NOMO-1 treated with dmso at 0.1 percent for 144 hours (cell line): ENCODE results near the gene MAGEA9B.
"Not testable (repeated sequence)": the region's sequence is repeated elsewhere in the genome, so short reads cannot be mapped to it uniquely, and the experiment has no call there.

Experiments used
- DNase-seq: peaks from one replicate; lab custom pipeline; 2025; ENCODE audit not compliant: unreplicated experiment; lab: John Stamatoyannopoulos, UW

Gene MAGEA9B, protein sequence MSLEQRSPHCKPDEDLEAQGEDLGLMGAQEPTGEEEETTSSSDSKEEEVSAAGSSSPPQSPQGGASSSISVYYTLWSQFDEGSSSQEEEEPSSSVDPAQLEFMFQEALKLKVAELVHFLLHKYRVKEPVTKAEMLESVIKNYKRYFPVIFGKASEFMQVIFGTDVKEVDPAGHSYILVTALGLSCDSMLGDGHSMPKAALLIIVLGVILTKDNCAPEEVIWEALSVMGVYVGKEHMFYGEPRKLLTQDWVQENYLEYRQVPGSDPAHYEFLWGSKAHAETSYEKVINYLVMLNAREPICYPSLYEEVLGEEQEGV

DNA sequence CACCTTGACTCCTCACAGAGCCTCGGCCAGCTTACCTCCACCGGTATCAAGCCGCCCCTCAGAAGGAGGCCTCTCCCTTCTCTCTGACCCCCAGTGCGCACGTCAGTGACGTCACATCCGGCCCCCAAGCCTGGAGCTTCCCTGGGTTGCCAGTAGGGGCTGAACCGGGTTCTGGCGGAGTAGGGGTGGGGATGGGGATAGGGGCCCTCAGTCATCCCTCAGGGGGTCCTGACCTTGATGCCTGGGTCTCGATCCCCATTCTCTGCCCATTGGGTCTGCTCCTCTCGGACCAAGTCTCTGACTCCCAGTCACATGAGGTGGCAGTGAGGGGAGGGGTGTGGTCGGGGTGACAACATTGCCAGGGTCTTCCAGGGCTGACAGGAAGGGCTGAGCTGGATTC lies at the start of gene MAGEA9B:
Gene MAGEA9B, minus strand, starts transcription at position 101 of the 400 bp plus-strand sequence. CDS start 4,280 bp downstream, outside the sequence.
- DNase-seq: not testable (repeated sequence)

DNA sequence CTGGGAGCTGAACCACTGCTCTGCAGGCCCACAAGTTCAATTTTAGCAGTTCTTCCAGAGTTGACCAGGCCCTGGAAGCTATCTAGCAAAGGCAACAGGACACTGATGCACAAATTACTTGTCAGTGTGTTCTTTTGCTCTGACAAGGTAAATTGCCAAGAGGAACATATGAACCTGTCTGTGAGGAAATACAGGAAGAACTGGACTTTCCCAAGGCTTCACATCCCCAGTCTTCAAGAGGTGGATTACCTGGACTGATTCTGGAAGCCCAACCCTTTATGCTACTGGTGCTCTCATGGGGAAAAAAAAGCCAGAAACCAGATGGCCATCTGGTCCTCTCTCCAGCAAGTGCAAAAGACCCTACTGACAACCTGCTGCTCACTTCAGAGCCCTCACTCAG lies 46.3 kb upstream of the MAGEA9B start:
- no peak for DNase-seq

DNA sequence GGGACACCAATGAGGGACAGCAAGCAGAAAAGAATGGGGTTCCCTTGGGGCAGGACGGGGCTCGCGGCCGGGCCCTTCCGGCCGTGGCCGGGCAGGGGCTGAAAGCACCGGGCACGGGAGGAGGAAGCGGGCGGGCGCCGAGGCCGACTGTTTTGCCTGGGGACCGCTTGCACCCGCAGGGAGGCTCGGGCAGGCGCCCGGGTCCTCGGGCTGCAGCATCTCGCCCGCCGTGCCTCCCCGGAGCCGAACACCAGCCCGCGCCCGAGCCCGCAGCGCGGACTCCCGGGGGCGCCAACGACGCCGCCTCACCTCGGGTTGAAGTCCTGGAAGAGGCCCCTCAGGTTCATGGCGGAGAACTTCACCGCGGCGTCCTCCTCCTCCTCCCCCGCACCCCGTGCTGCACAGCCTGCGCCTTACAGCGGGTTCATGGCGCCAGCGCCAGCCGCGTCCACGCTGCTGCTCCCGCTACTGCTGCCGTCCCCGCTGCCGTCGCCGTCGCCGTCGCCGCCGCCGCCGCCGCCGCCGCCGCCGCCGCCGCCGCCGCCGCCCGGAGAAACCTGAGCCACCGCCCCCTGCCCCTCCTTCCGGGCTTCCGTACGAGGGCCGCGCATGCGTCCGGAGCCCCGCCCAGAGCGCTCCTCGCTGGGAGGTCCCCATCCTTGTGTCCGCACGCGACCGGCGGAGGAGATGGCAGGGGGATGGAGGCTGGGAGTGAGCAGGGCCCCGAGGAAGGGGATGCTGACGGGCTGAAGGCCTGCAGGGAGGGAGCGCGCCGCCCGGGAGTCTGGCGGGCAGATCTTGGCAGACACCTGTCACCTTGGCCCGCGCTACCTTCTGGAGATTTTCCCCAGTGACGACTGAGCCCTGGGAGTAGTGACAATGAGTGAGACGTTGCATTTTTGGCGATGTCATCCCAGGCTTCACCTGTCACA lies 44.2 kb upstream of the MAGEA9B start, which contains the start of gene TMEM185A:
Gene TMEM185A, minus strand, starts transcription at position 559 of the 932 bp plus-strand sequence. Its CDS starts 212 bp downstream, at position 347.
- DNase-seq: peak; percentile 6

DNA sequence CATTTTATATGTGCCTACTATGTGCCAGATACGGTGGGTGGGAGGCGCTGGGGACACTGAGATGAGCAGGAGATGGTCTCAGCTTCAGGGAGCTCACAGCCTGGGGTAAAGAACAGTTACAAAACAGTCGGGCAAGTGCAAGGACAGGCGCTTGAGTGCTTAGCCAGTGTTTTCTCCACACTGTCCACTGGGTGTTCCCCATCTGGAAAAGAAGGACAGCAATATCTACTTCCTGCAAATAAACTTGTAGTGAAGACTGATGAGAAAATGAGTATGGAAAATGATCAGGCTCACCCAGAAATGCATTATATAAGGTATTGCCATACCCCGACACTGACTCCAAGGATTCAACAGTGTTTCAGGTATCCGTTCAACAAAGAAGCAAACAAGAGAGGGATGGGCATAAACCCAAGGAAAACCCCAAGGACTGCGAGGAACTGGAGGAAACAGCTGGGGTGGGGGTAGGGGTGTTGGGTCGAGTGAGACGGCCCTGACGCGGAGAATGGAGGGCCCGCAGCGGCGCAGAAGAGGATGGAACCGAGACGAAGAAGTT lies 43.5 kb upstream of the MAGEA9B start:
- no peak for DNase-seq

DNA sequence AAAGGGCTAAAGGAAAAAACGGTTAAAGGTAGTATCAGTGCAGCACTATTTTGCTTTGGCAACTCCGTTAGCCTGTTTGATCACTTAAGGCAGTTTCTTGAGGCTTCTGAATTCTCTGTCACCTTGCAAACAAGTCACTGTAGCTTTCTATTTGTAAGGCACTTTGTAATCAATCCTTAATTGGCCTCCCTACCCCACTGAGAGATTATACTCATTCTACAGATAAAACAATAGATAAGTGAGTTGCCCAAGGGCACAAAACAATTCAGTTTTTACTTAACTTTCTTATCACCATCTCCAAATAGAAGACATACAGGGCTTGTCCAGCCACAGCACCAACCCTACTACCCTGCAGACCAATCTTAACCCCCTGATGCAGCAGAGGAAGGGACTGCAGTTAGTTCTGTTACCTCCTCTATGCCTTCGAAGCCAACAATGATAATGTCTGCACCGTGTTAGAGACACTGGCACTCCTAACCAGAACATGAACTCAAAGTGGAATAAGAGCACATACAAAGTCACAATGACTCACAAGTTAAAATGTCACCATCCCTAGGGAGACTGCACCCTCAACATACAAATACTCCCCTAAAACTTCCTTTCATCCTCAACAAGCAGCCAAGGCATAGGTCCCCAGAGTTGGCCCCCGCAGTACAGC lies 42.6 kb upstream of the MAGEA9B start:
- no peak for DNase-seq

DNA sequence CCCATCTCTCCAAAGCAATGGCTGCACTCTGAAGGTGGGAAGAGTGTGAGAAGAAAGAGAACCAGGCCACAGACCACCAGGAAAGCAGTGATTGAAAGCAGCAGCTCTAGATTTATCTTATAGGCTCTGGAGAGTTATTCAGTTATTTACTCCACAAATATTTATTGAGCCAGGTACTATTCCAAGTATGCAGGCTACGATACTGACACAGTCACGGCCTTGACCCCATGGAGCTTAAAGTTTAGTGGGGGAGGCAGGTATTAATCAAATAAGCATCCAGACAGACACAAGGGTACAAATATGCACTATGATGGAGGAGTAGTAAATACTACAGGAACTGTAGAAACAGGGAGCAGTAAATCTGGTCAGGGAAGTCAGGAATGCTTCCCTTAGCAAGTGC lies 41.5 kb upstream of the MAGEA9B start:
- DNase-seq: no peak

DNA sequence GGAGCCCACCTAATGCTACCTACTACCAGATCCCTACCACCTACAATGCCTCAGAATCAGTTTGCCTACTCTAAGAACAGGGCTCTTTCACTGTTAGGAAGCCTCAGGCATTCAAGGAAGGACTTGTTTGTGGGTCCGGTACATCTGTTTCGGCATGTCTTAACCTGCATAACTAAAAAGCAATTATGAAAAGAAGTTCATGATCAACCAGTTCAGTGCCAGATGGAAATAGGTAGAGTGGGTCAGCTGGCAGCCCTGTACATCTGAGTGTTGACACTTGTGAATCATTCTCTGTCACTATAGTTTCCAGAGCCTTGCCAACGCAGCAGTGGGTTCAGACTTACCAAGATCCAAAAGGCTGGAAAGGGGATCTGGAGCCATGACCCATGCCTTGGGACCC lies 41.0 kb upstream of the MAGEA9B start:
- DNase-seq: no peak

DNA sequence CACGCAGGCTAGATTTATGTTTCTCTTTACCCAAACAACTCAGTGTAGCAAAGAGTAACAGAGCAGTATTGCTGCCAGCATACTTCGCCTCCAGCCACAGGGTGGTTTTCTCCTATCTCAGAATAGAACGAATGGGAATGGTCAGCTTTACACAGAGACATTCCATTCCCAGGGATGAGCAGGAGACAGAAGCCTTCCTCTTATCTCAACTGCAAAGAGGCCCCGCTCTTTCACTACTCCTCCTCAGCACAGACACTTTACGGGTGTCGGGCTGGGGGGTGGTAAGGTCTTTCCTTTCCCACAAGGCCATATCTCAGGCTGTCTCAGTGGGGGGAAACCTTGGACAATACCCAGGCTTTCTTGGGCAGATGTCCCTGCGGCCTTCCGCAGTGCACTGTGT lies 39.6 kb upstream of the MAGEA9B start:
- not testable (repeated sequence) for DNase-seq

DNA sequence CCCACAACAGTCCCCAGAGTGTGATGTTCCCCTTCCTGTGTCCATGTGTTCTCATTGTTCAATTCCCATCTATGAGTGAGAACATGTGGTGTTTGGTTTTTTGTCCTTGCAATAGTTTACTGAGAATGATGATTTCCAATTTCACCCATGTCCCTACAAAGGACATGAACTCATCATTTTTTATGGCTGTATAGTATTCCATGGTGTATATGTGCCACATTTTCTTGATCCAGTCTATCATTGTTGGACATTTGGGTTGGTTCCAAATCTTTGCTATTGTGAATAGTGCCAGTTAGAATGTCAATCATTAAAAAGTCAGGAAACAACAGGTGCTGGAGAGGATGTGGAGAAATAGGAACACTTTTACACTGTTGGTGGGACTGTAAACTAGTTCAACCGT lies 32.4 kb upstream of the MAGEA9B start:
- DNase-seq: not testable (repeated sequence)

DNA sequence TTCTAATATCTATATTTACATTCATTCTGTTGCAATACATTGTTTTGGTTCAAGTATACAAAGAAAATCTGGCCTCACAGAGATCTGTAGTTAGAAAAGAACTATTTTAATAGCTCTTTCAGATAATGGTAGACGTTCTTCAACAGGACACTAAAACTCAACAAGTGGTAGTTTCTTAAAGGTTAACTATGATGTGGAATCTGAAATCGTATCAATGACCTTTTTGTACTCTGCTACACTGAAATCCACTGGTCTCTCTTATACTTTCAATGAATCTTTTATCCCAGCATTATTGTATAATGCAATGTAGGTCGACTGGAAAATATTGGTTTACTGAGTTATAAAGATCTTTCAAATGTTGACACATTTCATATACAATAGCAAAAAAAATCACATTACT lies 31.6 kb upstream of the MAGEA9B start:
- DNase-seq: no peak

DNA sequence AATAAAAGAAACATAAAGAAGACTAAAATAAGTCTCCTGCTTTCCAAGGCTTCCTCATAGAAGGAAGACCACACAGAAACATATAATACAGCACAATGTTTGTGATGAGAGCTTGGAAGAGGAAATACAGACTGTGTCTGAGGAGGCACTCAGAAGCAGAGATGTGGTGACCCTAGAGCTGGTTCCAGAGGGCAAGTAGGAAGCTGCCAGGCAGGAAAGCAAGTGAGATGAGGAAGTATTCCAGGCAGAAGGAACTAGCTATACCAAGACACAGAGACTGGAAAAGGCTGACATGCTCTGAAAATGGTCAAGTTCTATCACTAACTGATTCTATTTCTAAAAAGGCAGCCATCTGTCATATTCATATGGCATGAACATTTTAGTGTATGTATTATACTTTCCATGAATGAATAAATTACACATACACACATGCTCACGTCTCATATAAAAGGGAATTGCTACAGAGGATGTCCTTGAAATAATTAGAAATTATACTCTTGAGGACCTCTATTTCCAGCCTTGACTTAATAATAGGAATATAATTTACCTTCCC lies 24.4 kb upstream of the MAGEA9B start:
- DNase-seq: no peak

DNA sequence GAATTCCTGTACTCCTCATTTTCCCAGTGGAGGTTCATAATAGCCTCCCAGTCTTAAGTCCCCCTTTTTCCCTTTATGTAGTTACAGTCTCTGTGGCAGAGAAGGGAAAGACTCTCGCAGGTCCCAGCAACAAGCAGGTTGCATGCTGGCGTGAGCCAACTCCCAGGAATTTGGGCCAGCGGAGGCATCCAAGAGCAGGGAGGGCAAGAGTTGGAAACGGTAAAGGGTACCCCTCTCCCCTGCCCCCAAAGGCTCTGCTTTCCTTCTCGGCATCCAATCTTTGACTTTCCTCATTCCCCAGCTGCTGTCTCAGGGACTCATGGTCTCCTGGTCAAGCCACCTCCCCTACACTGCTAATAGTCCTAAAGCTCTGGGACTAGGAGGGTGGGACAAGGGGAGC lies 23.3 kb upstream of the MAGEA9B start:
- no peak for DNase-seq

DNA sequence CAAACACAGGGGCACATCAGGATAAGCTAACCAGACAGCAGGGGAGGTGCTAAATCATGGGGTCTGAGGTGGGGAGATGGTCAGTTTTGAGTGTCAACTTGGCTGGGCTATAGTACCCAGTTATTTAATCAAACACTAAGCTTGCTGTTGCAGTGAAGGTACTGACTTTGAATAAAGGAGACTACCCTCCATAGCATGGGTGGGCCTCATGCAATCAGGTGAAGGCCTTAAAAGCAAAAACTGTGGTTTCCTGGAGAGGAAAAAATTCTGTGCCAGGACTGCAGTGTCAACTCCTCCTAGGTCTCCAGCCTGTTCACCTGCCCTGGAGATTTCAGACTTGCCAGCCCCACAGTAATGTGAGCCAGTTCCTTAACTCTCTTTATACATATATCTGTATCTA lies 20.4 kb upstream of the MAGEA9B start:
- DNase-seq: no peak

DNA sequence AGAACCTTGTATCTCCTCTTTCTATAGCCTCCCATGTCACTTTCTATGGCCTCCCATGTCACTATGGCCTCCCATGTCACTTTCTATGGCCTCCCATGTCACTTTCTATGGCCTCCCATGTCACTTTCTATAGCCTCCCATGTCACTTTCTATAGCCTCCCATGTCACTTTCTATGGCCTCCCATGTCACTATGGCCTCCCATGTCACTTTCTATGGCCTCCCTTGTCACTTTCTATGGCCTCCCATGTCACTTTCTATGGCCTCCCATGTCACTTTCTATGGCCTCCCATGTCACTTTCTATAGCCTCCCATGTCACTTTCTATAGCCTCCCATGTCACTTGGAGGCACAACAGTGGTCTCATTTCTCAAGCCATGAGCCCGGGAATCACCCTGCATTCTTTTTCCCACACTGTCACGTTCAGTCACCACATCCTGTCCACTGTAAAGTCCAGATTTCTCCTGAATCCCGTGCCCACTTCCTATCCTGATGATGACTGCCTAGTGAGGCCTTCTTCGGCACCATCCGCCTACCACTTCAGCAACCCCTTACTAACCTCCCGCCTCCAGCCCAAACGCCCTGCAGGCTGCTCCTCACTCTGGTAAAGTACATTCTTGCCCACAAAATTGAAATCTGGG lies 18.1 kb upstream of the MAGEA9B start:
- DNase-seq: not testable (repeated sequence)

DNA sequence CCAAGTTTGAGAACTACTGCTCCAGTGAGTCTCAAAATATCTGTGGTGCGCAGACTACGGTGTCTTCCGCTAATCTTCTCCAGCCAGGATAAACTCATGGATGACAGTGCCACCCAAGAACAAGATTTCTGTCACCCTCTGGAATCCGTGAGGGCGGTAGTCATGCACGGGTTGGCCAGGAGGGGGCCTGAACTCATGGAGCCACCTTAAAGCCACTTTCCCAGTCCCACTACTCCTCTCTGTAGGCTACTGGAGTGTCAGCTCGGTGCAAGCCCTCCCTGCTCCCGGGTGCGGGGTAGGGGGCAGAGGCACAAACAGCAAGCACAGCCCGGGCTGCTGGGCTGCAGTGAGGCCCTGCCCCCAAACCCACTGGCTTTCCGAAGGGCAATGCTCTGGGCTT lies 11.3 kb upstream of the MAGEA9B start:
- not testable (repeated sequence) for DNase-seq

DNA sequence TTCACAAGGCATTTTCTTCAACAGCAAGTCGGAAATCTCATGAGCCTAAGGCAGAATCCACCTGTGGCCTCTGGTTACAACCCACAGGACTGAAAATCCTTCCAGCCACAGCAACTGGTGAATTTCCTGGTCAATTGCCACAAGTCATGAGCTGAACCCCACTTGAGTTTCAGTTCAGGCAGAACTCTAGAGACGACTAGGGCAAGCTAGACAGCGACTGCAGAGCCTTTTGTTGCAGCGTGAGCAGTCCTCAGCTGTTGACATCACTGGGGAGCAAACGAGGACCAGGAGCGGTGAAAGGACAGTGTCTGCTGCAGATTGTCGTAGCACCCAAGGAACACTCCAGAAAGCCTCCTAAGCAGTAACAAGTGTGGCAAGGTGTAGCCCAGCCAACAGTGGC lies 8.7 kb upstream of the MAGEA9B start:
- DNase-seq: not testable (repeated sequence)

DNA sequence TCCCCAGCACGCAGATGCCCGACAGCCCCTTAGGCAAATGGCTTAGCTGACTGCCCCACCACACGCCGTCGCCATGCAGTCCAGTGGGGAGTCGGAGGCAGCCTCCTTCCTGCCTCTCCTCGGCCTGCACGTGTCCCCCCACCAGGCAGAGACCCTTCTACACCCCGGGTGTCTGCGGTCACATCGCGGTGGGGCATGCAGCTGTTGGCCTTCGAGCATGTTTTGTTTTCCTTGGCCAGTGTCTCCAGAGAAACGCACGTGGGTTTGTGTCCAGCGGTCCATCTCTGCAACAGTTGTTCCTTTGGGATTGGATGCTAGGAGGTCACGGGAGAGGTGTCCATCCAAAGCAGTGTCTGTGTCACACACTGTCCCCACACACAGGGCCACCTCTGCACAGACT lies 8.0 kb upstream of the MAGEA9B start, which contains the start of gene HSFX2:
Gene HSFX2, minus strand, starts transcription at position 101 of the 400 bp plus-strand sequence. CDS start 614 bp downstream, outside the sequence.
- DNase-seq: not testable (repeated sequence)

DNA sequence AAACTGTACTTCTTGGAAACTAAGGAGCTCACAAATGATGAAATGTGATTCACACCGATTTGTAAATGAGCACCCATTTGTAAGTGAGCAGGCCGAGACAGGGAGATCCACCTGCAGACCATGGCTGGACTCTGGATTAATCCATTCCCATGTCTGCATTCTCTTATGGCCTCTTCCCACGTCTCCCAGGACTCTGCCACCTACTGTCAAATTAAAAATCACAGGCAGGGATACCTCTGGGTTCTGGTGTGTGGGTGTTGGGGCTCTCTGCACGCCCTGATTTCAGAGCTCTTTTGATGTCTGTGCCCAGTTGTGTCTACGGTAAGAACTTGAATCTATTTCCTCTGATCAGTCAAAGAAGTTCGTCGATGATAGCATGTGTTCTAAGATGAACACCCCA lies 3.7 kb upstream of the MAGEA9B start:
- not testable (repeated sequence) for DNase-seq

DNA sequence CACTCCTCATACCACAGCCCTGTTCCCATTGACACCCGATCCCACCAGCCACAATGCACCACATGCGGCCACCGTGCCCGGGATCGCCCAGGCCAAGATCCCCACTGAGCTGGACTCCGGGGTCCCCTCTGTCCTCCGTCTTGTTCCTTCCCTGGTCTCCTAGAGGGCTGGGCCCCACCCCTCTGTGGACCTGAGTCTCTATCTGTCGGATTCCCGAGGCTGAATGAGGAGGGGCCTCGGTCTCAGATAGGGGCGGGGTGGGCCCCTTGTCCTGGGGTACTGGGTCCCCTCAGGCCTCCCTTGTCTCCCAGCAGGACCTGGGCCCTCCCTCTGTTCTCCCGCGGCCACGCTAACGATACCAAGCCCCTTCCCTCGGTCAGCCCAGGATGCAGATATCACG lies 1.6 kb downstream of the MAGEA9B start:
- not testable (repeated sequence) for DNase-seq

DNA sequence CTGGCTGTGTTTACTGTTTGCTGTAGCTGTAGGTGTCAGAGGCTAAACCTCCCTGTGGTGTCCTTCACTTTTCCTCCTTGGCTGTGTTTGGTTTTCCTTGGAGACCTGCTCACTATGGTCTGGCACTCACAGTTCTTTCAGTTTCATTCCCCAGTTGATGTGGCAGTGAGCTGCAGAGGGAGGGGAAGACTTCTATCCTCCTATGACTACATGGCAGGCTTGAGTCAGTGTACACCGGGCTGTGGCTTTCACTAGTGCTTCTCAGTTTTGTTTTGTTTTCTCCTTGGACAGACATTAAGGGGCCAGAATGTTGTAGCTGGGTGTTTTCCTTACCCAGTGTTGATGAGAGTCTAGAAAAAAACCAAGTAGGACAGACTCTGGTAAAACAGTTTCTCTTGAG lies 13.8 kb downstream of the MAGEA9B start:
- not testable (repeated sequence) for DNase-seq
